ENCODE data around the gene ADARB1. TPM values are rescaled to one million over a fixed set of nuclear protein-coding genes. Genes with fewer than 3 reads are reported as not detected.

The ADARB1 gene
- polyA plus RNA-seq, 4 donors = 1.1 to 8.3 (median 3.8) TPM

GRCh38 chr21:45267390-45267760 lies 193.0 kb downstream of the ADARB1 start:
- peaks cover 0 to 3% (median 0%) of the 10 kb centered on the region in 3 donors for H3K4me1 ChIP-seq (ENCODE audit: control insufficient read depth in 3 of 3, insufficient read depth in 2 of 3, low read depth in 1 of 3, low read length in 2 of 3)
- H3K36me3 ChIP-seq (ENCODE audit: control insufficient read depth in 3 of 3, insufficient read depth in 2 of 3, low read depth in 1 of 3, low read length in 3 of 3) = peaks cover 8 to 63% (median 20%) of the 10 kb centered on the region in 3 donors
- H3K27ac ChIP-seq (ENCODE audit: low read depth in 1 of 3, low read length in 2 of 3) = no peak overlapping the region
- FAIRE-seq = no peak
- no peaks in the 10 kb centered on the region for H3K27me3 ChIP-seq (ENCODE audit: control insufficient read depth in 3 of 3, insufficient read depth in 3 of 3, low read length in 3 of 3)
- 95 to 96% (median 95%) methylated on average over 16 of the region's 16 CpGs for WGBS, 3 donors
- peaks cover 0 to 11% of the 10 kb centered on the region in 2 donors for H3K9me3 ChIP-seq (ENCODE audit: control insufficient read depth in 2 of 2, insufficient read depth in 1 of 2, low read depth in 1 of 2, low read length in 1 of 2)
- H3K4me3 ChIP-seq (ENCODE audit: low read depth in 1 of 3, low read length in 3 of 3) = no peak overlapping the region
- DNase-seq = no peak

DNA sequence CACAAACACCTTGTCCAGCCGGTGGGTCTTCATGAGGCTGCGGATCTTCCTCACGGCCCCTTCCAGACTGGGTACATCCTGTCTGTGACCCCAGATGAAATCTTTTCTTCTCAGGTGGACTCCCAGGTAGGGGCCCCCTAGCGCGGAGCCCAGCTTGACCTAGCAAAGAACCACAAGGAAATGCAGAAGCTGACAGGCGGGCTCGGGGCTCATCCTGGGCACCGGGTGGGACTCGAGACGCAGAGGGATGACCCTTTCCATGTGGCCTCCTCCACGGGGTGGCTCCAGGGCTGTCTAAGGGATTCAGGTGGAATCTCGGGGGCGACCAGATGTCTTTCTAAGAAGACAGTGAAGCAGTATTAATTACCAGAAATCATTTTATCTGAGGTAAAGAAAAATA lies 195.5 kb downstream of the ADARB1 start:
- Histone ChIP-seq H3K27me3 (ENCODE audit: control insufficient read depth in 3 of 3, insufficient read depth in 3 of 3, low read length in 3 of 3) (no peaks in the 10 kb centered on the region), H3K9me3 (ENCODE audit: control insufficient read depth in 2 of 2, insufficient read depth in 1 of 2, low read depth in 1 of 2, low read length in 1 of 2) (peaks cover 0 to 12% of the 10 kb centered on the region in 2 donors), H3K27ac (ENCODE audit: low read depth in 1 of 3, low read length in 2 of 3) (no peak overlapping the region), H3K4me3 (ENCODE audit: low read depth in 1 of 3, low read length in 3 of 3) (no peak overlapping the region), H3K4me1 (ENCODE audit: control insufficient read depth in 3 of 3, insufficient read depth in 2 of 3, low read depth in 1 of 3, low read length in 2 of 3) (no peaks in the 10 kb centered on the region), H3K36me3 (ENCODE audit: control insufficient read depth in 3 of 3, insufficient read depth in 2 of 3, low read depth in 1 of 3, low read length in 3 of 3) (peaks cover 9 to 42% (median 21%) of the 10 kb centered on the region in 3 donors)
- no peak for DNase-seq
- WGBS, 3 donors = 94 to 98% (median 98%) methylated on average over 13 of the region's 13 CpGs
- no peak for FAIRE-seq

GRCh38 chr21:45270306-45270821 lies 196.0 kb downstream of the ADARB1 start:
- WGBS, 3 donors = 96 to 97% (median 97%) methylated on average over 13 of the region's 13 CpGs
- no peaks in the 10 kb centered on the region for H3K4me1 ChIP-seq (ENCODE audit: control insufficient read depth in 3 of 3, insufficient read depth in 2 of 3, low read depth in 1 of 3, low read length in 2 of 3)
- no peak for DNase-seq
- peaks cover 0 to 12% of the 10 kb centered on the region in 2 donors for H3K9me3 ChIP-seq (ENCODE audit: control insufficient read depth in 2 of 2, insufficient read depth in 1 of 2, low read depth in 1 of 2, low read length in 1 of 2)
- no peak overlapping the region for H3K27ac ChIP-seq (ENCODE audit: low read depth in 1 of 3, low read length in 2 of 3)
- no peaks in the 10 kb centered on the region for H3K27me3 ChIP-seq (ENCODE audit: control insufficient read depth in 3 of 3, insufficient read depth in 3 of 3, low read length in 3 of 3)
- no peak overlapping the region for H3K4me3 ChIP-seq (ENCODE audit: low read depth in 1 of 3, low read length in 3 of 3)
- FAIRE-seq = no peak
- H3K36me3 ChIP-seq (ENCODE audit: control insufficient read depth in 3 of 3, insufficient read depth in 2 of 3, low read depth in 1 of 3, low read length in 3 of 3) = peaks cover 12 to 37% (median 23%) of the 10 kb centered on the region in 3 donors

Other genes with a start within 250 kb of the ADARB1 start
- 100 to 1,000 TPM; 116 to 330 (median 128) TPM for gene PTTG1IP, start 200.9 kb upstream of the ADARB1 start, polyA plus RNA-seq
- 10 to 100 TPM in 3 of 4 donors, 1 to 10 TPM in 1; 4.5 to 17.1 (median 15.9) TPM for gene ITGB2, start 153.7 kb upstream of the ADARB1 start, polyA plus RNA-seq
- 10 to 100 TPM; 10.7 to 31.5 (median 24.7) TPM for gene SLX9, start 134.6 kb upstream of the ADARB1 start, polyA plus RNA-seq
- 10 to 100 TPM; 13.5 to 34.4 (median 26.9) TPM for gene POFUT2, start 213.3 kb downstream of the ADARB1 start, polyA plus RNA-seq